ENCODE data around the gene CAND2.

The CAND2 gene

GRCh38 chr3:12796171-12797123 is at the start of gene CAND2:
Gene CAND2, plus strand, starts transcription at chr3:12796680. Its CDS starts 41 bp downstream, at chr3:12796721.
- peak; percentile 87 for DNase-seq

- no peak for DNase-seq
These were observed 48.0 kb upstream of the CAND2 start for GRCh38 chr3:12748477-12748876.

GRCh38 chr3:12750223-12750622 is 46.3 kb upstream of the CAND2 start:
- DNase-seq, result peak; percentile 37

- DNase-seq, result no peak
These were observed 45.8 kb upstream of the CAND2 start for GRCh38 chr3:12750658-12751071.

- DNase-seq, result no peak
These were observed 44.9 kb upstream of the CAND2 start for GRCh38 chr3:12751571-12751970.

- DNase-seq, result no peak
These were observed 44.4 kb upstream of the CAND2 start for GRCh38 chr3:12752102-12752501.

GRCh38 chr3:12752809-12753208 is 43.7 kb upstream of the CAND2 start:
- no peak for DNase-seq

GRCh38 chr3:12753275-12754028 is 43.0 kb upstream of the CAND2 start:
- no peak for DNase-seq

GRCh38 chr3:12754313-12754712 is 42.2 kb upstream of the CAND2 start:
- DNase-seq, result no peak

GRCh38 chr3:12755754-12756153 is 40.7 kb upstream of the CAND2 start:
- no peak for DNase-seq

- no peak for DNase-seq
These were observed 40.3 kb upstream of the CAND2 start for GRCh38 chr3:12756175-12756574.

GRCh38 chr3:12756635-12757034 is 39.8 kb upstream of the CAND2 start:
- DNase-seq, result no peak

GRCh38 chr3:12758025-12758781 is 38.3 kb upstream of the CAND2 start:
- peak; percentile 59 for DNase-seq

- peak; percentile 29 for DNase-seq
These were observed 37.3 kb upstream of the CAND2 start, which contains the start of gene TMEM40 for GRCh38 chr3:12759097-12759679. Gene TMEM40, minus strand, starts transcription at chr3:12759259. Its CDS starts 9,427 bp downstream, at chr3:12749832.

GRCh38 chr3:12759693-12760565 is 36.6 kb upstream of the CAND2 start:
- DNase-seq, result no peak

- no peak for DNase-seq
These were observed 32.2 kb upstream of the CAND2 start for GRCh38 chr3:12764171-12764776.

- no peak for DNase-seq
These were observed 29.9 kb upstream of the CAND2 start for GRCh38 chr3:12766541-12766940.

- DNase-seq, result no peak
These were observed 27.6 kb upstream of the CAND2 start for GRCh38 chr3:12768579-12769527.

- no peak for DNase-seq
These were observed 26.7 kb upstream of the CAND2 start for GRCh38 chr3:12769761-12770160.

- DNase-seq, result no peak
These were observed 25.2 kb upstream of the CAND2 start for GRCh38 chr3:12771236-12771635.
